GM12801 (cell line): ENCODE data around the gene INSRR.

Experiments used
- CTCF ChIP-seq: IDR thresholded peaks from one replicate; pipeline ENCODE4 v1.5.1; 2011; ENCODE audit warnings: control low read depth; ENCODE audit not compliant: insufficient read length; ENCODE audit errors: extremely low read depth

The INSRR gene

GRCh38 chr1:156853761-156854160 lies 5.2 kb downstream of the INSRR start:
- no peak for TF ChIP-seq CTCF

GRCh38 chr1:156852418-156852874 lies 6.5 kb downstream of the INSRR start:
- TF ChIP-seq CTCF, result no peak

- TF ChIP-seq CTCF, result no peak
Observed at GRCh38 chr1:156851779-156852417, 7.0 kb downstream of the INSRR start.

GRCh38 chr1:156849151-156849496 lies 9.8 kb downstream of the INSRR start:
- TF ChIP-seq CTCF, result no peak

- TF ChIP-seq CTCF, result no peak
Observed at GRCh38 chr1:156848461-156849150, 10.3 kb downstream of the INSRR start.

GRCh38 chr1:156847591-156848460 lies 11.1 kb downstream of the INSRR start:
- TF ChIP-seq CTCF, result no peak

GRCh38 chr1:156846643-156847042 lies 12.3 kb downstream of the INSRR start:
- no peak for TF ChIP-seq CTCF
